ENCODE measurements around the gene PJVK. TPM values are rescaled to one million over a fixed set of nuclear protein-coding genes. Genes with fewer than 3 reads are reported as not detected.
"Not testable (repeated sequence)": the region's sequence is repeated elsewhere in the genome, so short reads cannot be mapped to it uniquely, and the experiment has no call there.

PJVK gene
- total RNA-seq, 1 experiment from 2014 or later: 3.7 TPM

DNA sequence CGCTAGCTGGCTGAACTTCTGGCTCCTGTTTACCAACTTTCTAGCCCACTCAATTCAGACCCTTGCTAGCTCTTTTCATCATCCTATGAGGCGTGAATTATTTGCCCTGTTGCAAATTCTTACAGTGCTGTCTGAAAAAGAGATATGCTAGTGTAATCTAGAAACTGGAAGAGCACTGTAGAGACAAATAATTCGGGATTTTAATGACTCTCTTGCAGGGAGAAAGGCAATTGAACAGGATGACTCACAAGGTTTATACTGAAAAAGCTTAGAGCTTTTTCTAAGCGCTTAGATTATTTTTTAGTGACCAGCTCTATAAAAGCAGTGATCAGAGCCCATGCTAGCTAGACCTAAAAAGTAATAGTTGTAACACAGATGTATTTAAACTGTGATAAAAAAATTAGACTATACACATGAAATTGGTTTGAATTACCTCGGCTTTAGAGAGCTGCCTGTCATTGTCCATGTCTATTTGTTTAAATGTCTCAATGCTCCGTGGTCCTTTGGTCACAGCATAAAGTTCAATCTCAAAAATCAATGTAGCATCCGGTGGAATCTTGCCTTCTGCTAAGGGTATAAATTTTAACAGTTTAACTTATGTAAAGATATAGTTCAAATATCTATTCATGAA, 18.2 kb downstream of the PJVK start:
- no TSS peak for BruUV-seq (replicated peaks)
- Histone ChIP-seq H3K9me3 (ENCODE audit: control insufficient read depth, insufficient read depth, low read depth, low read length) (no peaks in the 10 kb centered on the region), H3K27ac (ENCODE audit: low read length) (no peak overlapping the region), H3K4me1 (ENCODE audit: control insufficient read depth, insufficient read depth, low read length) (no peaks in the 10 kb centered on the region), H3K4me3 (ENCODE audit: low read depth in 2 of 2, low read length in 2 of 2) (no peak overlapping the region), H3K27me3 (ENCODE audit: control insufficient read depth, insufficient read depth, low read length) (no peaks in the 10 kb centered on the region), H3K36me3 (ENCODE audit: control insufficient read depth, insufficient read depth, low read length) (no peaks in the 10 kb centered on the region)
- DNase-seq (ENCODE audit: low read depth, low spot score): no peak
- CTCF ChIA-PET: no interaction called here
- TF ChIP-seq SIN3A (IDR thresholded peaks at IDR 0.05; ENCODE audit: borderline replicate concordance, insufficient read depth, low read depth, low read length) (no peak), POLR2AphosphoS5 (IDR thresholded peaks at IDR 0.05; ENCODE audit: low read depth, low read length) (no peak), TCF7L2 (IDR thresholded peaks at IDR 0.05; ENCODE audit: low read depth, low read length) (no peak)
- TF ChIP-seq, protein P1, sequence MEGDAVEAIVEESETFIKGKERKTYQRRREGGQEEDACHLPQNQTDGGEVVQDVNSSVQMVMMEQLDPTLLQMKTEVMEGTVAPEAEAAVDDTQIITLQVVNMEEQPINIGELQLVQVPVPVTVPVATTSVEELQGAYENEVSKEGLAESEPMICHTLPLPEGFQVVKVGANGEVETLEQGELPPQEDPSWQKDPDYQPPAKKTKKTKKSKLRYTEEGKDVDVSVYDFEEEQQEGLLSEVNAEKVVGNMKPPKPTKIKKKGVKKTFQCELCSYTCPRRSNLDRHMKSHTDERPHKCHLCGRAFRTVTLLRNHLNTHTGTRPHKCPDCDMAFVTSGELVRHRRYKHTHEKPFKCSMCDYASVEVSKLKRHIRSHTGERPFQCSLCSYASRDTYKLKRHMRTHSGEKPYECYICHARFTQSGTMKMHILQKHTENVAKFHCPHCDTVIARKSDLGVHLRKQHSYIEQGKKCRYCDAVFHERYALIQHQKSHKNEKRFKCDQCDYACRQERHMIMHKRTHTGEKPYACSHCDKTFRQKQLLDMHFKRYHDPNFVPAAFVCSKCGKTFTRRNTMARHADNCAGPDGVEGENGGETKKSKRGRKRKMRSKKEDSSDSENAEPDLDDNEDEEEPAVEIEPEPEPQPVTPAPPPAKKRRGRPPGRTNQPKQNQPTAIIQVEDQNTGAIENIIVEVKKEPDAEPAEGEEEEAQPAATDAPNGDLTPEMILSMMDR (IDR thresholded peaks at IDR 0.05): no peak
- TF ChIP-seq, protein P2, sequence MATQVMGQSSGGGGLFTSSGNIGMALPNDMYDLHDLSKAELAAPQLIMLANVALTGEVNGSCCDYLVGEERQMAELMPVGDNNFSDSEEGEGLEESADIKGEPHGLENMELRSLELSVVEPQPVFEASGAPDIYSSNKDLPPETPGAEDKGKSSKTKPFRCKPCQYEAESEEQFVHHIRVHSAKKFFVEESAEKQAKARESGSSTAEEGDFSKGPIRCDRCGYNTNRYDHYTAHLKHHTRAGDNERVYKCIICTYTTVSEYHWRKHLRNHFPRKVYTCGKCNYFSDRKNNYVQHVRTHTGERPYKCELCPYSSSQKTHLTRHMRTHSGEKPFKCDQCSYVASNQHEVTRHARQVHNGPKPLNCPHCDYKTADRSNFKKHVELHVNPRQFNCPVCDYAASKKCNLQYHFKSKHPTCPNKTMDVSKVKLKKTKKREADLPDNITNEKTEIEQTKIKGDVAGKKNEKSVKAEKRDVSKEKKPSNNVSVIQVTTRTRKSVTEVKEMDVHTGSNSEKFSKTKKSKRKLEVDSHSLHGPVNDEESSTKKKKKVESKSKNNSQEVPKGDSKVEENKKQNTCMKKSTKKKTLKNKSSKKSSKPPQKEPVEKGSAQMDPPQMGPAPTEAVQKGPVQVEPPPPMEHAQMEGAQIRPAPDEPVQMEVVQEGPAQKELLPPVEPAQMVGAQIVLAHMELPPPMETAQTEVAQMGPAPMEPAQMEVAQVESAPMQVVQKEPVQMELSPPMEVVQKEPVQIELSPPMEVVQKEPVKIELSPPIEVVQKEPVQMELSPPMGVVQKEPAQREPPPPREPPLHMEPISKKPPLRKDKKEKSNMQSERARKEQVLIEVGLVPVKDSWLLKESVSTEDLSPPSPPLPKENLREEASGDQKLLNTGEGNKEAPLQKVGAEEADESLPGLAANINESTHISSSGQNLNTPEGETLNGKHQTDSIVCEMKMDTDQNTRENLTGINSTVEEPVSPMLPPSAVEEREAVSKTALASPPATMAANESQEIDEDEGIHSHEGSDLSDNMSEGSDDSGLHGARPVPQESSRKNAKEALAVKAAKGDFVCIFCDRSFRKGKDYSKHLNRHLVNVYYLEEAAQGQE (IDR thresholded peaks at IDR 0.05; ENCODE audit: insufficient read depth in 1 of 2, low read depth in 2 of 2, low read length in 1 of 2): no peak
- in situ Hi-C loops (cut with HindIII; ENCODE audit: low pct_unique_long_range_greater_than_20kb, low sequenced_read_pairs) (no loop called here), intact Hi-C loops (cut with micrococcal nuclease; ENCODE audit: unreplicated experiment) (no loop called here)
- POLR2A ChIA-PET: no interaction called here
- no peak for ATAC-seq

DNA sequence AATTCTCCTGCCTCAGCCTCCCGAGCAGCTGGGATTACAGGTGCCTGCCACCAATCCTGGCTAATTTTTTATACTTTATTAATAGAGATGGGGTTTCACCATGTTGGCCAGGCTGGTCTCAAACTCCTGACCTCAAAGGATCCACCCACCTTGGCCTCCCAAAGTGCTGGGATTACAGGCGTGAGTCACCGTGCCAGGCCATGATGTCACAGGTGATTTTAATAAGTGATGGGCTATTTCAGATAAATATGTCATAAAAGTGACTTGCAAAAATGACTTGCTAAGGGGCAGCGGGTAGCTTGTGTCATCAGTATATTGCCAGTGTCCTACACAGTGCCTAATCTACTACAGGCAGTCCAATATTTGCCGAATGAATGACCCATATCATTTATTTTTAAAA, 20.1 kb downstream of the PJVK start:
- H3K27ac ChIP-seq (ENCODE audit: low read length); H3K4me3 ChIP-seq (ENCODE audit: low read depth in 2 of 2, low read length in 2 of 2); intact Hi-C loops (cut with micrococcal nuclease; ENCODE audit: unreplicated experiment); ATAC-seq; DNase-seq (ENCODE audit: low read depth, low spot score); POLR2A ChIA-PET; CTCF ChIA-PET; in situ Hi-C loops (cut with HindIII; ENCODE audit: low pct_unique_long_range_greater_than_20kb, low sequenced_read_pairs); H3K27me3 ChIP-seq (ENCODE audit: control insufficient read depth, insufficient read depth, low read length); H3K4me1 ChIP-seq (ENCODE audit: control insufficient read depth, insufficient read depth, low read length); H3K9me3 ChIP-seq (ENCODE audit: control insufficient read depth, insufficient read depth, low read depth, low read length); BruUV-seq (replicated peaks); H3K36me3 ChIP-seq (ENCODE audit: control insufficient read depth, insufficient read depth, low read length): not testable (repeated sequence)

DNA sequence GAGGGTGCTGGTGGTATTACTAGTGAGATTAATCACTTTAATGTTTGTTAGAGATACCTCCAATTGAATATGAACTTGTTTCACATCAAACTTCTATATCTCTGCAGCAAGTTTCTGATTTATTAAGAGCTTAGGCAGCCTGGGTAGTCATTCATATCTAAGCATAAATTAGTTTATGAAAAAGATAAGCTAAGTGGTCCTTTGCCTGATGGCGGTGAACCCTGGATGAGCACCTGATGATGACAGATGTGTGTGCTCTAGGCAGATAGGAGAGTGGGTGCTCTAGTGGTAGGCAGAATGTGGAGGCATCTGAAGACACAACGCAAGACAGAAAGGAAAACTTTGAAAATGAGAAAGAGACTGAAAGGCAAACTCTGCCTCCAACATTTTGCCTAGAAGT, 22.2 kb downstream of the PJVK start:
- Histone ChIP-seq H3K4me1 (ENCODE audit: control insufficient read depth, insufficient read depth, low read length) (0 out of 2 replicates have a peak, but pooled peaks cover 5% of the 10 kb centered on the region), H3K4me3 (ENCODE audit: low read depth in 2 of 2, low read length in 2 of 2) (no peak overlapping the region), H3K27me3 (ENCODE audit: control insufficient read depth, insufficient read depth, low read length) (no peaks in the 10 kb centered on the region), H3K9me3 (ENCODE audit: control insufficient read depth, insufficient read depth, low read depth, low read length) (no peaks in the 10 kb centered on the region), H3K36me3 (ENCODE audit: control insufficient read depth, insufficient read depth, low read length) (no peaks in the 10 kb centered on the region), H3K27ac (ENCODE audit: low read length) (no peak overlapping the region)
- ChIA-PET CTCF (no interaction called here), POLR2A (no interaction called here)
- TF ChIP-seq, protein P1 (IDR thresholded peaks at IDR 0.05): no peak
- TF ChIP-seq SIN3A (IDR thresholded peaks at IDR 0.05; ENCODE audit: borderline replicate concordance, insufficient read depth, low read depth, low read length) (no peak), TCF7L2 (IDR thresholded peaks at IDR 0.05; ENCODE audit: low read depth, low read length) (no peak), POLR2AphosphoS5 (IDR thresholded peaks at IDR 0.05; ENCODE audit: low read depth, low read length) (no peak)
- no peak for ATAC-seq
- no TSS peak for BruUV-seq (replicated peaks)
- no peak for DNase-seq (ENCODE audit: low read depth, low spot score)
- intact Hi-C loops (cut with micrococcal nuclease; ENCODE audit: unreplicated experiment) (no loop called here), in situ Hi-C loops (cut with HindIII; ENCODE audit: low pct_unique_long_range_greater_than_20kb, low sequenced_read_pairs) (no loop called here)
